GM12801 (cell line): ENCODE data around the gene NMRK1.

Experiments used
- TF ChIP-seq, protein P1 (sequence below): IDR thresholded peaks from one replicate; pipeline ENCODE4 v1.5.1; 2011; ENCODE audit warnings: control low read depth; ENCODE audit not compliant: insufficient read length; ENCODE audit errors: extremely low read depth

Gene NMRK1

DNA sequence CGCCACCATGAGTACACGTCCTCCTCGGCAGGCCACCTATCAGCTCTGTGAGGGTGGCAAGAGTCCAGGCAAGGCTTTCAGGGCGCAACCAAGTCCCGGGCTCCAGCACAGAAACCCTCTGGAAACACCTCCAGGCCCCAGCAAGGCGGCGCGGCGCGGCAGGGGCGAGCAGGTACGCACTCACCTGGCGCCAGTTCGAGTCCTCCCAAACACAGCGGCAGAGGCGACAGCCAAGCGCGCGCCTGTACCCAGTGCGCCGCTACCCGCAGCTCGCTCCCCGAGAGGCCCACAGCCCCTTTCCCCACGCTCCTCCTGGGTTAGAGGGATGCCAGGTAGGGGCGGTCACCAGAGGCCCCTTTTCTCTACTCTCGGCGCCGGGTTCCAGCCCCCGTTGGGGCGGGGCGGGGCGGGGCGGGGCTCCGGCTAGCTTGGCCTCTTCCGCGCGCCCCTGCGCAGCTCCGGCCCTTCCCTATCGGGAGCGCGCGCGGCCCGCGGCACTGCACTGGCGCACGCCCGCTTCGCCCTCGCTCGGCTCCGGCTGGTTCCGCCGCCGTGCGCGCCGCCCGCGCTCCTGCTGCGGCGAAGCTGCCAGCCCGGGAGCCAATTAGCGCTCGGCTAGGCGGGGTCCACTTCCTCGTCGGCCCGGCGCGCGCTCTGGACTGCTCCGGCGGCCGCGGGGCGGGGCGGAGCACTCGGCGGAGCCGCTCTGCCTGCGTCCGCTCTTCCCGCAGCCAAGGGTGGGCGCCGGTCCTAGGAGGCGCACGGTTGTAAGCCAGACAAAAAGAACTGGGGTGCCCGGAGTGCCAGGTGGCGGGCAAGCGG, at the start of gene NMRK1, which contains the start of gene OSTF1:
NMRK1 (minus strand) TSS at position 332 of the 822 bp plus-strand sequence. CDS start 5,040 bp downstream, outside the sequence.
OSTF1 (plus strand) TSS at position 691 of the 822 bp plus-strand sequence. CDS start 179 bp downstream, outside the sequence.
- TF ChIP-seq, protein P1, sequence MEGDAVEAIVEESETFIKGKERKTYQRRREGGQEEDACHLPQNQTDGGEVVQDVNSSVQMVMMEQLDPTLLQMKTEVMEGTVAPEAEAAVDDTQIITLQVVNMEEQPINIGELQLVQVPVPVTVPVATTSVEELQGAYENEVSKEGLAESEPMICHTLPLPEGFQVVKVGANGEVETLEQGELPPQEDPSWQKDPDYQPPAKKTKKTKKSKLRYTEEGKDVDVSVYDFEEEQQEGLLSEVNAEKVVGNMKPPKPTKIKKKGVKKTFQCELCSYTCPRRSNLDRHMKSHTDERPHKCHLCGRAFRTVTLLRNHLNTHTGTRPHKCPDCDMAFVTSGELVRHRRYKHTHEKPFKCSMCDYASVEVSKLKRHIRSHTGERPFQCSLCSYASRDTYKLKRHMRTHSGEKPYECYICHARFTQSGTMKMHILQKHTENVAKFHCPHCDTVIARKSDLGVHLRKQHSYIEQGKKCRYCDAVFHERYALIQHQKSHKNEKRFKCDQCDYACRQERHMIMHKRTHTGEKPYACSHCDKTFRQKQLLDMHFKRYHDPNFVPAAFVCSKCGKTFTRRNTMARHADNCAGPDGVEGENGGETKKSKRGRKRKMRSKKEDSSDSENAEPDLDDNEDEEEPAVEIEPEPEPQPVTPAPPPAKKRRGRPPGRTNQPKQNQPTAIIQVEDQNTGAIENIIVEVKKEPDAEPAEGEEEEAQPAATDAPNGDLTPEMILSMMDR, result no peak

DNA sequence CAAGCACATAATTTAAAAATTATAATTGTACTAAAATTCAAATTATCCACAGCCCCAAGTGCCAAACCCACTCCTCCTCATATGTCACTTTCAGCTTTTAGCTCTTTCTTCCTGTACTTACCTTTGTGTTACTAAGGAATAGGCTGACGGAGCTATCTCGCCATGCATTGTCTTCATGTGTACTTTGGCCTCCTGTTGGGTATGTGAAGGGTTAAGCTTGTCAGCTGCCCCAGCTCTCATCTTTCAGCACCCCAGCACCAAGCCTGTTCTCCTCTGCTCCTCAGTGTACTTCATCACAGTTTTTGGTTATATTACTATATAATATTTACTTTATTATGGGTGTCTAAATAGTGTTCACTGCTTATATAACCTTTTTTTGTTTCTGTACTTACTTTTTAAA, 46.5 kb upstream of the NMRK1 start:
- TF ChIP-seq, protein P1, result no peak

DNA sequence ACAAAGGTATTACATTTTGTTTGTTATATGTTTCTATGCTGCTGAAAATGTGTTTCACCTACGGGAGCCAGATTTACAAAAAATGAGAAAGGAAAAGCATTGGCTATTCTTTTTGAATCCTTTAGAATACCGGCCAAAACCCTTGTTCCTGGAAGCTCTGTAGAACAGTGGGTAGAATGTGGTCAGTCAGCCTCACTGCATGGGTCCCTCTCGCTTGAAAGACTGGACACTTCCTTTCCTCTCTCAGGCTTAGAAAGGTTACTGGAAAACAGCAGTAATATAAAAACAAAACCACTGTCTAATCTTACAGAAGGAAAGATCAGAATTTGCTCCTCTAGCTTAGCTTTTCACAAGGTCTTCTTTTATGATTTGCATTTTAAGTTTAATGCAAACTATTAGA, 45.4 kb upstream of the NMRK1 start:
- TF ChIP-seq, protein P1, result no peak

DNA sequence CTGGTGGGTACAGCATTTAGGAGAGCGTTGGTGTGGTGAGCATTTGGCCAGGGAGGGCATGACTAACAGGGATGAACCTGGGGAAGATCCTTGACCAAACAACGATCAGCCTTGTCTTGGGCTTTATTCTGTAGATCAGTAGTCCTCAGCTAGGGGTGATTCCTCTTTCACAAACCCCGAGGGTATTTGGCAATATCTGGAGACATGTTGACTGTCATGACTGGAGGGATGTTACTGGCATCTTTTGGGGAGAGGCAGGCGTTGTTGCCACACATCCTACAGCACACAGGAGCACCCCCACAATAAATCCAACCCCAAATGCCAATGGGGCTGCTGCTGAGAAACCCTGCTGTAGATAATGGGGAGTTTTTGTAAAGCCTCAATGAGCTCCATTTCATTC, 44.3 kb upstream of the NMRK1 start:
- TF ChIP-seq, protein P1, result no peak

DNA sequence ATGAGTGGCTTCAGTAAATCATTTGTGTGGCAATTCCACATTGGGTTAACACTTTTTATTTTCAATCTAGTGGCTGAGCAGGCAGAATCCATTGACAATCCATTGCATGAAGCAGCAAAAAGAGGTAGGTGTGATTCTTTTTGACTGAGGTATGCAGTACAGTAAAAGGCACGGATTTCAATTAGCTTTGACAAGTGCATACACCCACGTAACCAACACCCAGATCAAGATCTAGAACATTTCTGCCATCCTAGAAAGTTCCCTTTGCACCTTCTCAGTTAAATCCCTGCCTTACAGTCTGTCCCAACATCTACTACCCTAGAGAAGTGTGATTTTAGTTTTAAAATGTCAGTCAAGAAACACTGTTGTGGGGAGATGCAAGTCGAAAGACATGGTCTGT, 43.7 kb upstream of the NMRK1 start:
- TF ChIP-seq, protein P1, result no peak

DNA sequence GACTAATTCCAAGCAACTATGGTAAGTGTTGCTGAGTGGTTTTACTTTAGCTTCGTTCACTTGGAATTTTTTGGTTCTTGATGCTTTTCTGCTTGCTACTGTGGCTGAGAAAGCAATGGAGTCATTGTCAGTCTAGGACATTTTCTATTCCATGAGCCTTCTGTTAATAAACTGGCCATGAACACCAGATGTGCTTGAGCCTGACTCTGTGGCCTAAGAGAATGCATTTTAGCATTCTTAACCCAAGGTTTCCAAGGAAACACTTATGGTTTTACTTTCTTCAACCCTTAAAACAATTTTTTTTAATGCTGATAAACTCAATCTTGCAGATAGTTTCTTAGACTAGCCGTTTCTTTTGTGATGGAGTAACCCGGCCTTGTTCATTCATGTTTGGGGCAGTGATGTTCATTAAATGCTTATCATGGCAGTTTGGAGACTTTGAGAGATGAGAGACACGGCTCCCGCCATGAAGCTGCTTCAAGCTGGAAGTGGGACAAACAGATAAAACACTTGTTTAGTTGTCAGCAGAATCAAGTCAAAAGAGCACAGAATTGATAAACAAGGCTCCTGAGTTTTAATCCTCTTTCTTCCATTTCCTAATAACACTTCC, 42.8 kb upstream of the NMRK1 start:
- TF ChIP-seq, protein P1, result no peak

DNA sequence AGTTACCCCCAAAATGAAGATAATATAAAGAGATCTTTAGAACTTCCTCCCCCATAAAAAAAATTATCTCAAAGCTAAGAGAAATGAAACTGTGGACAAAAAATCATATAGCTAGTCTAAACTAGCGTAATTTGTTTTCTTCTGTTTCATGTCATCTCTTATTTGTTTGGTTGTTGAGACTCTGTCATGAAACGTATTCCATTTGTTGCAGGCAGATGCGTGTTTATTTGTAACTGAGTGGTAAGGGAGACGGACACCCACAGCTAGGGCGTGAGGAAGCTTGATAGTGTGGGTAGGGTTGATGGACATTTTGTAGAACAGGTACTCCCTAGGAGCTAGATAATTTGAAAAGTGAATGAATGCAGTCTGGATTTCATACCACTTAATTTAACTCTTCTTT, 42.2 kb upstream of the NMRK1 start:
- TF ChIP-seq, protein P1, result no peak
